GM12892 (cell line): ENCODE results near the gene SLC35F1.

ENCODE experiments used
- POLR2A ChIP-seq: IDR thresholded peaks from 2 replicates; pipeline ENCODE4 v1.6.1; 2011; ENCODE audit warnings: low read depth, low read length, control low read depth
- POLR2AphosphoS5 ChIP-seq: IDR thresholded peaks from 2 replicates; pipeline ENCODE4 v1.6.1; 2011; ENCODE audit warnings: low read depth, low read length, control low read depth

DNA sequence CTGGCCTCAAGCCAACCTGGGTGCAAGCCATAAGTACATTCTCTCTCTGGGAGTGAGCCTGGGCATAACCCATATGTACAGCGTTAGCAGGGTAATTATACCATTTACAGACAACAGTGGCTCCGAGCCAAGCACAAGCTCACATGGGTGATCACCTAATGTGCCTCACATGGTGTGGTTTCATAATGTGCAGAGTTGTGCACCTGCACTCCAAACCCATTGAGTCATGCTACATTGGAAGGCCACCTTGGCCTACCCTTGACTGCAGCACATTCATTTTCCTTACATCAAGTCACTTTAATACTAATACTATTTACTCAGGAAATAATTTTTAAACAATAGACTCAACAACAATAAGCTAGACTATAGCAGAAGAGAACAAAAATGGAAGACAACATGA, 446.5 kb downstream of the SLC35F1 start:
- TF ChIP-seq POLR2AphosphoS5 (no peak), POLR2A (no peak)
